Subcutaneous abdominal adipose tissue (tissue), 5 donors: ENCODE data around the gene ABI1.

Experiments
- H3K27ac ChIP-seq: one replicate; pipeline ENCODE4 v1.7.0; 2013; ENCODE audit warnings: low read depth, mild to moderate bottlenecking, inconsistent platforms, low read length, moderate library complexity
- H3K27me3 ChIP-seq, 5 donors: one replicate each; pipeline ENCODE4 v1.7.0; 2013; ENCODE audit warnings: low read length in 5 of 5, inconsistent platforms in 1 of 5; ENCODE audit not compliant: control insufficient read depth in 5 of 5, insufficient read depth in 4 of 5
- H3K36me3 ChIP-seq, 5 donors: one replicate each; pipeline ENCODE4 v1.7.0; 2013; ENCODE audit warnings: low read length in 5 of 5; ENCODE audit not compliant: control insufficient read depth in 5 of 5, insufficient read depth in 5 of 5
- H3K4me1 ChIP-seq, 5 donors: one replicate each; pipeline ENCODE4 v1.7.0; 2013; ENCODE audit warnings: low read length in 5 of 5, mild to moderate bottlenecking in 3 of 5, moderate library complexity in 1 of 5; ENCODE audit not compliant: control insufficient read depth in 5 of 5, insufficient read depth in 5 of 5
- H3K4me3 ChIP-seq, 5 donors: one replicate each; pipeline ENCODE4 v1.7.0; 2013; ENCODE audit warnings: low read length in 5 of 5, low read depth in 1 of 5
- H3K9ac ChIP-seq, 5 donors: one replicate each; pipeline ENCODE4 v1.7.0; 2013; ENCODE audit warnings: low read length in 5 of 5, mild to moderate bottlenecking in 4 of 5, moderate library complexity in 3 of 5
- H3K9me3 ChIP-seq, 5 donors: one replicate each; pipeline ENCODE4 v1.7.0; 2013; ENCODE audit warnings: low read length in 5 of 5; ENCODE audit not compliant: control insufficient read depth in 5 of 5
- donor health status: healthy.
- donor health status: healthy.
- donor health status: healthy.
- donor health status: healthy.
- donor health status: healthy.

Gene ABI1

GRCh38 chr10:26725837-26726727, 134.7 kb downstream of the ABI1 start:
- H3K27ac ChIP-seq, result no peak overlapping the region
- no peaks in the 10 kb centered on the region for H3K27me3 ChIP-seq
- no peaks in the 10 kb centered on the region for H3K4me1 ChIP-seq
- no peaks in the 10 kb centered on the region for H3K9me3 ChIP-seq
- no peak overlapping the region for H3K4me3 ChIP-seq
- peaks cover 6 to 28% (median 24%) of the 10 kb centered on the region in 5 donors for H3K36me3 ChIP-seq
- no peak overlapping the region for H3K9ac ChIP-seq

DNA sequence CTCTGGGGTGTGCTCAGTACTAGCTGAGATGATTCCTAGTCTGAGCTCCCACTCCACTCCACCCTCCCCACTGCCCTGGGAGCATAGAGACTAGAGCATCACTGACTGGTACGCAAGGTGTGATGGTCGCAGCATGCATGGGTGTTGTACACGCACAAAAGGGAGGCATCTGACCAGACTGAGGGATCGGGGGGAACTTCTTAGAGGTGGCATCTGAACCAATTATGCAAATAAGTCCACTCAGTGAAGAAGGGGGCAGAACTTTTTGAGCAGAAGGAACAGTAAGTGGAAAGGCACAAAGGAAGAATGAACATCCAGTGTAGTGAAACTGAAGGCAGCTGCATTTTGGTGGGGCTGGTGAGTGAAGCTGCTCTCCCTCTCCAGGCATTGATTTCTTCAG, 137.7 kb downstream of the ABI1 start:
- Histone ChIP-seq H3K27ac (no peak overlapping the region), H3K36me3 (peaks cover 9 to 33% (median 18%) of the 10 kb centered on the region in 5 donors), H3K27me3 (no peaks in the 10 kb centered on the region), H3K9me3 (no peaks in the 10 kb centered on the region), H3K9ac (no peak overlapping the region), H3K4me3 (no peak overlapping the region), H3K4me1 (no peaks in the 10 kb centered on the region)

GRCh38 chr10:26721561-26721960, 139.2 kb downstream of the ABI1 start:
- no peaks in the 10 kb centered on the region for H3K9me3 ChIP-seq
- H3K4me1 ChIP-seq, result no peaks in the 10 kb centered on the region
- peaks cover 9 to 33% (median 21%) of the 10 kb centered on the region in 5 donors for H3K36me3 ChIP-seq
- no peaks in the 10 kb centered on the region for H3K27me3 ChIP-seq
- no peak overlapping the region for H3K27ac ChIP-seq
- no peak overlapping the region for H3K9ac ChIP-seq
- no peak overlapping the region for H3K4me3 ChIP-seq

DNA sequence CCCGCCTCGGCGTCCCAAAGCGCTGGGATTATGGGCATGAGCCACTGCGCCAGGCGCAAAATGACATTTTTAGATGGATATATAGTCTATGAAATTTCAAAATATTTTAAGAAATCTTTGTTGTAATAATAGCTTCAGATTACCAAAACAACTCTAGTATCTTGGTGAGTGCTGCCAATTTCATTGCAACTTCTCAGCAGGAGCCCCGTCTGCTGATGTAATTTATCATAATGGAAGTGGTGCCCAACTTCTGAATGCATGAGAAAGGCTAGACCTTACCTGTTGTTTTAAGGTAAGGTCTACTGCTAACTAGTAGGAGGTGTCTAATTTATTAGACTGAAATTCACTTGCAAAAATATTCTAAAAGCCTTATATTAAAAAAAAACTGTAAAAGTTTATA, 143.3 kb downstream of the ABI1 start:
- Histone ChIP-seq H3K9ac (no peak overlapping the region), H3K9me3 (no peaks in the 10 kb centered on the region), H3K4me1 (no peaks in the 10 kb centered on the region), H3K27me3 (no peaks in the 10 kb centered on the region), H3K27ac (no peak overlapping the region), H3K36me3 (peaks cover 10 to 41% (median 15%) of the 10 kb centered on the region in 5 donors), H3K4me3 (no peak overlapping the region)

GRCh38 chr10:26715137-26715487, 145.6 kb downstream of the ABI1 start:
- peaks cover 10 to 39% (median 17%) of the 10 kb centered on the region in 5 donors for H3K36me3 ChIP-seq
- H3K27ac ChIP-seq, result no peak overlapping the region
- no peaks in the 10 kb centered on the region for H3K4me1 ChIP-seq
- no peak overlapping the region for H3K9ac ChIP-seq
- no peaks in the 10 kb centered on the region for H3K27me3 ChIP-seq
- no peak overlapping the region for H3K4me3 ChIP-seq
- H3K9me3 ChIP-seq, result no peaks in the 10 kb centered on the region

- Histone ChIP-seq H3K9ac (no peak overlapping the region), H3K4me3 (no peak overlapping the region), H3K4me1 (no peaks in the 10 kb centered on the region), H3K27ac (no peak overlapping the region), H3K36me3 (peaks cover 10 to 36% (median 17%) of the 10 kb centered on the region in 5 donors), H3K27me3 (no peaks in the 10 kb centered on the region), H3K9me3 (no peaks in the 10 kb centered on the region)
These were observed 146.2 kb downstream of the ABI1 start for GRCh38 chr10:26714415-26715136.

DNA sequence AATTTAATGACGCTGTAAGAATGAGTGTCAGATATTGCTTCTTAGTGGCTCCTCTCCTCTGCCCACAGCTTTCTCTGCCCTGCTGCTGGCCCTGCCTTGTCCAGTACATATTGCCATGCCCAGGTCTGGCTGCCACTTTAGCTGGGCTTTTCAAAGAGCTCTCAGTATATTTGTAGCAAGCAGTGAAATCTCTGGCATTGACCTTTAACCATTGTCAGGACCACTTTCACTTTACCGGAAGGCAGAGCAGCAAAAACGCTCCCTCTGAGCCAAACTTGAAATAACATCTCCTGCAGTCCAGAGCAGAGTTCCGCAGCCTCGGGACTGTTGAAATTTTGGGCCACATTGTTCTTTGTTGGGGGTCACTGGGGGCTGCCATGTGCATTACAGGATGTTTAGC, 149.4 kb downstream of the ABI1 start:
- Histone ChIP-seq H3K27me3 (no peaks in the 10 kb centered on the region), H3K4me3 (no peak overlapping the region), H3K9ac (no peak overlapping the region), H3K4me1 (no peaks in the 10 kb centered on the region), H3K9me3 (no peaks in the 10 kb centered on the region), H3K27ac (no peak overlapping the region), H3K36me3 (peaks cover 4 to 58% (median 30%) of the 10 kb centered on the region in 5 donors)

DNA sequence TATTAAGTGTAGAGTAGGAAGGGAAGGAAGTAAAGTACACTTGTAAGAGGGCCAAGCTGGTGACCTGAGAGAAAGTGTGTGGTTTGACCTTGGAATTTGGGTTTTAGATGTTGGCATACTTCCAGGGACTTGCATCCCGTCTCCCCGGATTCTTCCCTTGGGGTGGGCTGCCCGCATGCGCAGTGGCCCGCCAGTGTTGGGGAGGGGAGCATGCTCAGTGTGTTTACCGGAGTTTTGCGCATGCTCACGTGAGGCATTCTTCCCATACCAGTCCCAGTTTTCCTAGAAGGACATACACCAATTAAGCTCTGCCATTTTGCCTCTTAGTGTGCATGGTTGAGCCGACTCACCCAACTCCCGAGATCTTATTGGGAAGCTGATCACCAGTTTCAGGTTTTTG, 153.8 kb downstream of the ABI1 start:
- Histone ChIP-seq H3K4me3 (no peak overlapping the region), H3K9me3 (no peaks in the 10 kb centered on the region), H3K4me1 (no peaks in the 10 kb centered on the region), H3K27me3 (no peaks in the 10 kb centered on the region), H3K36me3 (peaks cover 0 to 45% (median 24%) of the 10 kb centered on the region in 5 donors), H3K27ac (no peak overlapping the region), H3K9ac (no peak overlapping the region)

- no peak overlapping the region for H3K27ac ChIP-seq
- H3K36me3 ChIP-seq, result peaks cover 0 to 42% (median 23%) of the 10 kb centered on the region in 5 donors
- H3K9me3 ChIP-seq, result no peaks in the 10 kb centered on the region
- H3K27me3 ChIP-seq, result no peaks in the 10 kb centered on the region
- no peak overlapping the region for H3K4me3 ChIP-seq
- no peaks in the 10 kb centered on the region for H3K4me1 ChIP-seq
- H3K9ac ChIP-seq, result no peak overlapping the region
These were observed 154.6 kb downstream of the ABI1 start for GRCh38 chr10:26706206-26706605.

GRCh38 chr10:26703974-26704373, 156.8 kb downstream of the ABI1 start:
- Histone ChIP-seq H3K9me3 (no peaks in the 10 kb centered on the region), H3K27ac (no peak overlapping the region), H3K36me3 (peaks cover 0 to 35% (median 19%) of the 10 kb centered on the region in 5 donors), H3K9ac (no peak overlapping the region), H3K4me1 (peaks cover 0 to under 1% (median 0%) of the 10 kb centered on the region in 5 donors), H3K27me3 (no peaks in the 10 kb centered on the region), H3K4me3 (no peak overlapping the region)
